Natural killer cell (primary cell): Measurements from ENCODE around the gene OGN. TPM values are rescaled to one million over a fixed set of nuclear protein-coding genes. Genes with fewer than 3 reads are reported as not detected.
A peak's percentile ranks its signal among the peaks of the same experiment; 100 is the strongest.

Experiments used
- ATAC-seq, 3 donors: fragments of 150-1000 bp in 2 of 3; fragments of 200-7000 bp in 1 of 3; cut with Tn5 transposase; 1 replicate in 1 of 3; 2 replicates in 2 of 3; pipeline ENCODE4 v1.10.0; 2021; ENCODE audit warnings: mild to moderate bottlenecking in 2 of 3, moderate library complexity in 2 of 3
- DNase-seq, 2 donors: peaks; one replicate each; pipeline versions ENCODE4 v3.0.0 to v3.0.0-alpha.2; 2013 to 2021; ENCODE audit warnings: mixed read lengths in 1 of 2
- H3K27ac ChIP-seq: one replicate; pipeline ENCODE4 v1.5.1; 2013; ENCODE audit warnings: mild to moderate bottlenecking, low read length
- H3K27me3 ChIP-seq: one replicate; pipeline ENCODE4 v1.6.1; 2013; ENCODE audit warnings: low read length; ENCODE audit not compliant: control insufficient read depth, insufficient read depth
- H3K36me3 ChIP-seq: one replicate; pipeline ENCODE4 v1.6.1; 2013; ENCODE audit warnings: low read length; ENCODE audit not compliant: control insufficient read depth, insufficient read depth
- H3K4me1 ChIP-seq: one replicate; pipeline ENCODE4 v1.6.1; 2013; ENCODE audit warnings: low read length; ENCODE audit not compliant: control insufficient read depth, insufficient read depth
- H3K4me3 ChIP-seq: one replicate; pipeline ENCODE4 v1.5.1; 2013; ENCODE audit warnings: low read length
- H3K9me3 ChIP-seq: one replicate; pipeline ENCODE4 v1.6.1; 2013; ENCODE audit warnings: low read length; ENCODE audit not compliant: control insufficient read depth, insufficient read depth
- H3K27ac Mint-ChIP-seq, 2 donors: one replicate each; pipeline ENCODE4 v1.8.0; 2022; ENCODE audit warnings: mild to moderate bottlenecking in 2 of 2, mixed read lengths in 2 of 2, moderate library complexity in 1 of 2
- H3K27me3 Mint-ChIP-seq, 2 donors: one replicate each; pipeline ENCODE4 v1.8.0; 2022; ENCODE audit warnings: low read depth in 2 of 2, mixed read lengths in 2 of 2
- H3K36me3 Mint-ChIP-seq: one replicate; pipeline ENCODE4 v1.8.0; 2022; ENCODE audit warnings: mixed read lengths
- H3K4me1 Mint-ChIP-seq, 2 donors: one replicate each; pipeline ENCODE4 v1.8.0; 2022; ENCODE audit warnings: mixed read lengths in 2 of 2
- H3K4me3 Mint-ChIP-seq: one replicate; pipeline ENCODE4 v1.8.0; 2022; ENCODE audit warnings: mild to moderate bottlenecking, moderate library complexity, mixed read lengths
- H3K9me3 Mint-ChIP-seq, 2 donors: one replicate each; pipeline ENCODE4 v1.8.0; 2022; ENCODE audit warnings: mixed read lengths in 2 of 2
- CTCF ChIP-seq: fragments of 200-600 bp; IDR thresholded peaks from one replicate; pipeline ENCODE4 v1.8.0; 2022; ENCODE audit warnings: antibody characterized with exemption
- WGBS: methylation state at CpG from one replicate; pipeline ENCODE4 v1.1.7; 2013; ENCODE audit warnings: missing lambda C conversion rate; ENCODE audit not compliant: insufficient coverage; 5-methylcytosine and 5-hydroxymethylcytosine counted together
- intact Hi-C: fragments of 100-400 bp; cut with micrococcal nuclease; formaldehyde crosslinking; loops from one replicate; pipeline ENCODE4 v1.14.2; 2022
- total RNA-seq, 4 donors: library from RNA; stranded (reverse); fragments of 120-200 nt in 1 of 4; gene quantifications; one replicate each; pipeline versions ENCODE4 v1.2.3 to v1.2.4, GENCODE V29; 2013 to 2022

OGN gene
- total RNA-seq, 3 donors from 2014 or later (not counting 1 experiment from before 2014, with no cell fraction given), result 0.18 to 0.33 TPM; not detected in 1

- intact Hi-C loops, result no loop called here
- H3K4me3 ChIP-seq, result no peak overlapping the region
- Mint-ChIP-seq H3K9me3 (no peaks in the 10 kb centered on the region), H3K4me3 (peak overlapping the region; percentile 80), H3K4me1 (peaks cover 18 to 19% of the 10 kb centered on the region in 2 donors), H3K27me3 (no peaks in the 10 kb centered on the region), H3K36me3 (no peaks in the 10 kb centered on the region), H3K27ac (peak overlapping the region; percentile 86 to 89)
- DNase-seq, result peak in 1 of 2 donors; percentile 71
- no peak for TF ChIP-seq CTCF
- no peaks in the 10 kb centered on the region for H3K36me3 ChIP-seq
- H3K4me1 ChIP-seq, result peaks cover 9% of the 10 kb centered on the region
- 3% methylated on average over 3 of the region's 3 CpGs for WGBS
- no peaks in the 10 kb centered on the region for H3K9me3 ChIP-seq
- peak; percentile 93 to 98 (median 96) for ATAC-seq
- no peaks in the 10 kb centered on the region for H3K27me3 ChIP-seq
- peak overlapping the region; percentile 61 for H3K27ac ChIP-seq
Observed at GRCh38 chr9:92406477-92406876, 2.1 kb upstream of the OGN start.

GRCh38 chr9:92405818-92406217, 1.4 kb upstream of the OGN start:
- Histone ChIP-seq H3K9me3 (no peaks in the 10 kb centered on the region), H3K4me1 (peaks cover 9% of the 10 kb centered on the region), H3K27me3 (no peaks in the 10 kb centered on the region), H3K4me3 (no peak overlapping the region), H3K36me3 (no peaks in the 10 kb centered on the region), H3K27ac (no peak overlapping the region)
- Mint-ChIP-seq H3K36me3 (no peaks in the 10 kb centered on the region), H3K27me3 (no peaks in the 10 kb centered on the region), H3K9me3 (no peaks in the 10 kb centered on the region), H3K4me3 (peak overlapping the region; percentile 80), H3K4me1 (peaks cover 18 to 19% of the 10 kb centered on the region in 2 donors), H3K27ac (peak overlapping the region; percentile 86 to 89)
- DNase-seq, result no peak
- TF ChIP-seq CTCF, result no peak
- ATAC-seq, result no peak
- whole genome bisulfite sequencing, result 90% methylated on average over 4 of the region's 4 CpGs
- intact Hi-C loops, result no loop called here

- no peaks in the 10 kb centered on the region for H3K36me3 ChIP-seq
- Mint-ChIP-seq H3K4me1 (peaks cover 18 to 19% of the 10 kb centered on the region in 2 donors), H3K4me3 (no peak overlapping the region), H3K9me3 (no peaks in the 10 kb centered on the region), H3K27me3 (no peaks in the 10 kb centered on the region), H3K27ac (no peak overlapping the region), H3K36me3 (no peaks in the 10 kb centered on the region)
- ATAC-seq (no peak), DNase-seq (no peak)
- no peak overlapping the region for H3K27ac ChIP-seq
- H3K4me3 ChIP-seq, result no peak overlapping the region
- no peak for TF ChIP-seq CTCF
- no peaks in the 10 kb centered on the region for H3K27me3 ChIP-seq
- H3K4me1 ChIP-seq, result peaks cover 9% of the 10 kb centered on the region
- intact Hi-C loops, result no loop called here
- 96% methylated on average over 3 of the region's 5 CpGs for WGBS
- no peaks in the 10 kb centered on the region for H3K9me3 ChIP-seq
Observed at GRCh38 chr9:92402826-92403745, 1.3 kb downstream of the OGN start.
